NCI-H345 treated with DMSO at 0.1 percent for 48 hours (cell line): ENCODE measurements around the gene ADCY7.

Source experiments
- DNase-seq: peaks from one replicate; lab custom pipeline; 2025; ENCODE audit not compliant: unreplicated experiment; lab: John Stamatoyannopoulos, UW

Gene ADCY7

DNA sequence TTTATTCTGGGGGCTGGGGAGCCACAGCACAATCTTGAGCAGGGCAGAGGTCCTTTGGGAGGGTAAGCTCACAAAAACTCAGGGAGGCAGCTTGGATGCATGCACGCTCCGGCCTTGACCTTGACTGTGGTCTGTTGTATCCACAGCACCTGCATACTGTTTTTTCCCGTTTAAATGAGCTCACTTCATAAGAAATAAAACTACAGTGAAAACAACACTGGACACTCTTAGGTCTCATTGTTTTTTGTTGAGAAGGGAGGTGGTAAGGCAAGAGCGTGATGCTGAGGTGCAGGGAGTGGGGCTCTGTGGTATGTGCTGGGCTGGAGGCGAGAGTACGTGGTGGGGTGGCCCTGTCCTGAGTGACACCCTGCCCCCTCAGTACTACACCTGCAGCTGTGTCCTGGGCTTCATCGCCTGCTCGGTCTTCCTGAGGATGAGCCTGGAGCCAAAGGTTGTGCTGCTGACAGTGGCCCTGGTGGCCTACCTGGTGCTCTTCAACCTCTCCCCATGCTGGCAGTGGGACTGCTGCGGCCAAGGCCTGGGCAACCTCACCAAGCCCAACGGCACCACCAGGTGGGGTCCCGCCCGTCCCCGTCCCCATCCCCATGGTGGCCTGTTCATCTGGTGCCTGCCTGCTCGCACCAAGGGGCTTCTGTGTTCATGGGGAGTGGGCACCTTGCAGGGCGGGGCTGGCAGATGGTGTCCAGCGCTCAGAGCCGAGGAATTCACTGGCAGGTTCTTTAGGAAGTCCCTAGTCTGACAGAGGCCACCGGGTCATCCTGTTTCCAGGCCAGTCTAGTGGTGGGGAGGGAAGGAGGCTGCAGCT lies 44.2 kb downstream of the ADCY7 start:
- DNase-seq: no peak

DNA sequence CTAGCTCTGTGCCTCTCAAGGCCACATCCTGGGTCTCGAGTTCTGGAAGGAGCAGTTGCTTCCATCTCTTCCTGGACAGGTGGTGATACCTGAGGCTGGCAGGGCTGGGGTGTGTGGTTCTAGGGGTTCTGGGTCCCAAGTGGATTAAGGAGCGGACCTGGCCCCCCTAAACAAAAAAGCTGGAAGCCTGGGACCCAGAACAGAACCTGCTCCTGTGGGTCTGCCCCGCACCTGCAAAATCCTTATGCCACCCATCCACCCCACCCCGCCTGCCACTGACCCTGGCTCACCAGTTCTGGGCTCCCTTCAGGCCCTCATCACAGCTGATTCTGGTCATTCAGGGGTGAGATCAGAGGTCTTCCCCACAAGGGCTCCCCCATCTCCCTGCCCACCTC lies 44.8 kb downstream of the ADCY7 start:
- no peak for DNase-seq

DNA sequence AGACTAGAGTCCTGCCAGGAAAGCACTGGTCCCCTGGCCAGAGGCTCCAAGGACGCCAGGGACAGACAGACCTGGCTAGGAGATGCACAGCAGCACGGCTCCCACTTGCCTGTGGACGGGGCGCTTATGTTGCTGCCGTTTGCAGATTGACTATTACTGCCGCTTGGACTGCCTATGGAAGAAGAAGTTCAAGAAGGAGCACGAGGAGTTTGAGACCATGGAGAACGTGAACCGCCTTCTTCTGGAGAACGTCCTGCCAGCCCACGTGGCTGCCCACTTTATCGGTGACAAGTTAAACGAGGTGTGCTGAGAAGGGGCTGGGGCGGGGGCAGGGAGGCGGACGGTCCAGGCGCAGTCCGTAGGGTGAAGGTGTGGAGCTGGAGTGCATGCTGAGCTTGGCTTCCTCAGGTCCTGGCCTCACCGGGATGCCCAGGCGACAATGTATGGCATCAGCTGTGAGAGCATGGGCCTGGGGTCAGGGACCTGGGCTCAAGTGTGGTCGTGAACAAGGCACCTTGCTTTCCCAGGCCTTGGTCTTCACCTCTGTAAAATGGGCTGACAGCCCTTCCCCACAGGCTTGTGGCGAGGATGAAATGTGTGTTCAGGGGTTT lies 45.6 kb downstream of the ADCY7 start:
- DNase-seq: no peak

DNA sequence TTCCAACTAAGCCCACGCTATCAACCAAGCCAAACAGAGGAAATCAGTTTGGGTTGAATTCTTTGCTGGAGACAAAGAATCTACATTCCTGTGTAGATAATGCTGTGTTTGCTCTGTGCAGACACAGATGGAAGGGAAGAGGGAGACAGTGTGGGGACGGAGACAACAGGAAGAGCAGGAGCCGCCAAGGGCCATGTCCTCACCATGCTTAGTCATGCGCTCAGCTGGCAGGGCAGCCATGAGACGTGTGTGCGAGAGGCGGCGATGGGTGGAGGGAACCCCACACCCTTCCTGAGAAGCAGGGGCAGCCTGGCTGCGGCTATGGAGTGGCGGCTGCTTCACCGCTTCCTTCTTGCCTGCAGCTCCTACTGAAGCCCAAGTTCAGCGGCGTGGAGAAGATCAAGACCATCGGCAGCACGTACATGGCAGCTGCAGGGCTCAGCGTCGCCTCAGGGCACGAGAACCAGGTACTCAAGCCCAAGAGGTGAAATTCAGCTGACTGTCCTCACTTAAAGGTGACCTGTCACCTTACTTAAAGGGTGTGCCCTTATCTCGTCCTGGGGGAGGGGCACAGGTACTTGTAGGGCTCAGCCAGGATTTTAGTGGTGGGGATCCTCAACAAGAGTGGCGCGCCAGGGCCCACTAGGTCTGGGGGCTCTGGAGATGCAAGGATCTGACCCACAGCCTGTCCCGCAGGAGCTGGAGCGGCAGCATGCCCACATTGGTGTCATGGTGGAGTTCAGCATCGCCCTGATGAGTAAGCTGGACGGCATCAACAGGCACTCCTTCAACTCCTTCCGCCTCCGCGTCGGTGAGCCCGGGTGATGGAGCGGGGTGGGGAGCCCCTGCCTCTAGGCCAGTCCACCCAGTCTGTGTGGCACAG lies 47.5 kb downstream of the ADCY7 start:
- DNase-seq: no peak

DNA sequence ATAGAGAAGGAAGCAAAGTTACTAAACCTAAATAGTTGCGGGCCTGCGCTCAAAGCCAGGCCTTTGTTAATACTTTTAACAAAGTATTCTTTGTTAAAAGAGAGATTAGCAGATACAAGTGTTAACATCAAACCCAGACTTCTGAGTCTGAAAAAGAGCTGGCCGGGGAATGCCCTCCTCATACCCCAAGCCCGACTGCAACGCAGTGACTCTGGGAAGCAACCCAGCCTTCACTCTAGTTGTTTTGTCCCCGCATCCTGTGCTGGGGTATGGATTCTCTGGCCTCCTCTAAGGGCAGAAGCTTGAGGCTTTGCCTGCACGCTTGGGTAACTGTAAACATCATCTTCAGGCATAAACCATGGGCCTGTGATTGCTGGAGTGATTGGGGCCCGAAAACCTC lies 48.3 kb downstream of the ADCY7 start:
- DNase-seq: no peak

DNA sequence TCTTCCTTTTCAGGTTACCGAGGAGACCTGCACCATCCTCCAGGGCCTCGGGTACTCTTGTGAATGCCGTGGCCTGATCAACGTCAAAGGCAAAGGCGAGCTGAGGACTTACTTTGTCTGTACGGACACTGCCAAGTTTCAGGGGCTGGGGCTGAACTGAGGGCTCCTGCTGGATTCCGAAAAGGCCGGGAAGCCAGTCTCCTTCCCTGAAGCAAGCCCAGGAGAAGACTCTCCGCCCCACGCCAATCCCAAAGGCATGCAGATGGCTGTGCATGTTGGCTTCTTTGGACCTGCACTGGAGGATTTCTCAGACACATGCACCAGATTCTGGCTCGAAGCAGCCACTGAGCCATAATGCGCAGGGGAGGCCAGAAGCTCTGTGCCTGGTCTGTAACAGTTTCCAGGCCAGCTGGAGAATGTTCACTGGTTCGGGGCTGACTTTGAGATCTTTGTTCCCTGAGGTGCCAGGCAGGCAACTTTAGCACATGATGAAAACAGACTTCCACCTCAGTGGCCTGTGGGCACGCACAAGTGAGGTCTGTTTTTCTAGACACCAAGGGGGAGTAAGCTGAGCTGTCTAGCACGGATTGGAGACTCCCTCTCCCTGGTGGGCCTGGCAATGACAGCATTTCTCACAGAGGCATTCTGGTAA lies 49.1 kb downstream of the ADCY7 start:
- no peak for DNase-seq

DNA sequence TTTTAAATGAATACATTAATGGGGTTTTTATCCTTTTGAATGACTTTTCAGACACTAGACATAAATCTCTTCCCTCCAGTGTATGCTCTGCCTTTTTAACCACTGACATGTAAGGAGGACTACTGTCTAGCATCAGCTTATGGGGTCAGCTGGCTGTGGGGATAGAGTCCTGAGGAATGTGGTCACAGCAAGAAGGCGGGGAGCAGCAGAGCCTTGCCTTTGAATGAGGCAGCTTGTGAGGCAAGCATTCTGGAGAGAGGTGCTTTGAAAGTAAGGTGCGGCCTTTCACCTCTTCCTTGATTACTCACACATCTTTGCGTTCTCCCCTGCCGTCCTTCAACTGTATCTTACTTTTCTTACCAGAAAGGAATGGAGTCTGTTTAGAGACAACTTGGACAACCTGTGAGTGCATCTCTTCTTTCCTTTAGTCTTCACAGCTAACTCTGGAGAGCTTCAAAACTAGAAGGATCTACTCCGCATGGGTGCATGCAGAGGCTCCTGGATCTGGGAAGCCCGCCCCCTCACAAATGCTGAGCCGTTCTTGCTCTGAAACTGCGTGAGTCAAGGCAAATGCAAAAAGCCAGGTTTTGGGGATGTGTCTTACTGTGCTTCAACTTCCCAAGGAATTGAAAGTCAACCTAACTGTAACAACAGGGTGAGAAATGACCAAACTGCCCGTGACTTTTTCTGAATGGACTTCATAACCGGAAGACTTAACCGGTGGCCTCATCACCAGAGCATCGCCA lies 49.9 kb downstream of the ADCY7 start:
- DNase-seq: no peak

DNA sequence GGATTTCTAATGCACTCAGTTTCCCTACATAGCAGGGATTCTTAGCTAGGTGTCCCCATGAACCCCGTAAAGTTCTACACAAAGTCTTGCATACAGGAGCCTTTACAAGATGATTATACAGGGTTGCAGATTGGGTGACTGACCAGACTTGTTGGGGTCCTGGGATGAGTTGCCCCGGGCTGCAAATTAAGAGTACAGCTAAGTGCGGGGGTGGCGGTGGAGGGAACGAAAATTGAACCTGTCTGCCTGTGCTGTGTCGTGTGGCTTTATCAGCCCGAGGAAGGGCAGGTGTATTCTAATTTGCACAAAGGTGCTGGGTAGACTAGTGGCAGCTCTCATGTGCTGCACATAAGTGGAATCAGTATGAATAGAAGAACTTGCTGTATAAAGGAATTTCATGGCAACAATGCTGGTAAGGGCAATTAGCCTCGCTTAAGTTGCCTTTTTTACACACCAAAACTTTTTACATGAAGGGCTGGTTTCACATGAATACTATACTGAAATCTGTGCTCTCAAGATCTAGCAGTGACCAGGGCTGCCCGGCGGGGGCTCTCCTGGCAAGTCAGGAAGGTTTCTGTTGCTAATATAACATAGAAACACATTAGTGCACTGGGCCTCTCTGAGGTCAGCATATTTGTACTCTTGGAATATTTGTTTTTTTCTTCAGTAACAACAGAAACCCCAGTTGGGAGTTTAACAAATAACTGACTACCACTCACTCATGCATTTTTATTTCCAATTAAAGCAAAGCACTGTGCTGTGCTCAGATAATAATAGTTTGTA lies 50.7 kb downstream of the ADCY7 start:
- no peak for DNase-seq

DNA sequence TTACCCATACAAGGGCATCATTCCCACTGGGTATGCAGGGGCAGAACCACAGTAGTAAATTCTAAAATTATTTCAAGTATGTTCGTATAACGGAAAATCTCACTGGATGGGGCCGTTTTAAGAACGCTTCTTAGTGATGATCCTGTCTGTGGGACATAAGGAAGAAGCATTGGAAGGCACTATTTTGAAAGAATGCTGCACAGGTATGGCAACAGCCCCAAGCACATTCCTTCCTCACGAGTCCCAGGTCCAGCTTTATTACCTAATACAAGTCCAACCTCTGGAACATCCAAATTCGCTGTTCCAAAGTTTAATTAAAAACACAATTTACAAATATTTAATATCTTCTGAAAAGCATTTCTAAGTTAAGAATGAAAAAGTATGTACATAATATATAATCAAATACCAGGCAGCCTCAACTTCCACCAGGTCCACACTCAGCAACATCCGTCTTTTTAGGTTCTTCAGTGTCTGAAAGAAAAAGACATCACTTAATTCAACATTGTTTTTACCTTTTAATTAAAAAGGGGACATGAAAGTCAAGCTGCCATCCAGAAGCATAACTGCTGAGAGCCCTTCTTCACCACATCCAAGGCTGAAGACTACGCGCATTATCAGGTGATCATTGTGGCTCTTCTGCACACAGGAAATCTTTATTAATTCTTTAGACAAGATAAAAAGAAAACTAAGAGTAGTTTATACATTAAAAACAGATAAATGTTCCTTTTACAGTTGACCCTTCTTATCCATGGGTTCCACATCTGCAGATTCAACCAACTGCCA lies 52.6 kb downstream of the ADCY7 start:
- DNase-seq: no peak

DNA sequence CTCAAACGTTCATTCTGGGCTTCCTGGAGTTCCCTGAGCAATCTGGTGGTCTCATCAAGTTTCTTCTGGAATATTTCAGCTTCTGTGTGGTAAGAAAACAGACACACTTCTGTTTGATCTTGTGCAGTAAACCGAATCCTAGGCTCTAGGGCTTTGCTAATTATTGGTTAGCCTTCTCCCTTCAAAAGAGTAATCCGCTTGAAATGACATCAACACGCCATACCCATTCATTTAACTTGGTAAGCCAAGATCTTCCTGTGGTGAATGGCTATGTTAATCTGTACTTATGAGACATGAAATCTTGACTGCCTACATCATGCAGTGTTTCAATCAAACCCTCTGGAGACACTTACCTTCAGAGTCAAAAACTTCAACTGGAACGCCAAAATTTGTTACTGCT lies 54.0 kb downstream of the ADCY7 start:
- no peak for DNase-seq

DNA sequence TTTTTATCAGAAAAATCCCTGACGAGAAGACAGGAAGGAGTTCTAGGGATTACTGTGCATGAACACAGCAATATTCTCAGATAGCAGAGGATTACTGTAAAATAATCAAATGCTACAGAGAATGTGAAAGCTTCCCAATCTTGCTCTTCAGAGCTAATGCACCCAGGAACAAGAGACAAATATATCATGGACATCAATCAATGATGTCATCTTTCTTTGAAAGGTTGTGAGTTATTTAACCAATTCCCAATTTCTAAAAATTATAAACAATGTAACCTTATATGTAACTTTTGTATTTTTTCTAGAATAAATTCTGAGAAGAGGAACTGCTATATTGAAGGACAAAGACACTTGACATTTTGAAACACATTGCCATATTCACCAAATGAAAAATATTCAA lies 56.0 kb downstream of the ADCY7 start:
- DNase-seq: no peak

DNA sequence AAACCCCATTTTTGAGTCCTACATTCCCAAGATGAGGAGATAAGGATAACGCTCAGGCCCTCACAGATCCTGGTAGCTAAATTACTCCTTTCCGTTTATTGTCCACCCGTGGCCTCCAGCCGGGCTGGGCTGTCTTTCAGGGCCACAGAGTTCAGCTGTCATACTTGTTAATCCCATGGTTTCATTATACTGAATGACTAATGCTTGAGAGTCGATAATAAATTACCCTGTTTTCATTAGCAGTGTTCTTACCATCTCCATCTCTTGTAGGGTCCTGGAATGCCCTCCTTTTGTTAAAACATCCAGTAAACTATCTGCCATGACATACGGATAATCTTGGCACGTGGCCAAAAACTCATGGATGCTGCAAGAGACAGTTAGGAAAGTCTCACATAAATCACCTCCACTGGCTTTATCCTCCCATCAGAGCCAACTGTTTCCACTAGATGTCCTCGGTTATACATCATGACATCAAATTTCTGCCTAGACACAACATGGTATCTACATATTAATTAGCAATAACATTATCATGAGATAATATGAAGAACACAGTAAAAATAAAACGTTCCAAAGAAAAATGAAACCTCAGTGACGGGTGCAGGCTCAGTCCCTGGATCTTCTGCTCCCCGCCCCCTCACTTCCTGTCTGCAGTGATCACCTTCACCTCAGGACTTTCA lies 57.1 kb downstream of the ADCY7 start:
- DNase-seq: no peak

DNA sequence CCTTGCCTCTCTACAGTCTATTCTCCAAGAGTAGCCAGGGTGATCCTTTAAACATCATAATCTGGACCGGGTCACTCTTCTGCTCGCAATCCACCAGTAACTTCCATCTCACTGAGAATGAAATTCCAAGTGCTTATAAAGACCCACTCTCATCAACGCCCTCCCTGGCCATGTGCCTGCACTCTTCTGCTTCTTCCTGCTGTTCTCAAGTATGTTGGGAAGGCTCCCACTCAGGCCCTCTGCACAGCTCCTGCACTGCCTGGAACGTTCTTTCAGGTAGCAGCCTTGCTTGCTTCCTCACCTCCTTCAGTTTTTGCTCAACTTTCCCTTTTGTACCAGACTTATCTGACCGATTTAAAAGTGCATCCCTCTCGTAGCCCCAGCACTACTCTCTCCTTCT lies 58.0 kb downstream of the ADCY7 start:
- no peak for DNase-seq

DNA sequence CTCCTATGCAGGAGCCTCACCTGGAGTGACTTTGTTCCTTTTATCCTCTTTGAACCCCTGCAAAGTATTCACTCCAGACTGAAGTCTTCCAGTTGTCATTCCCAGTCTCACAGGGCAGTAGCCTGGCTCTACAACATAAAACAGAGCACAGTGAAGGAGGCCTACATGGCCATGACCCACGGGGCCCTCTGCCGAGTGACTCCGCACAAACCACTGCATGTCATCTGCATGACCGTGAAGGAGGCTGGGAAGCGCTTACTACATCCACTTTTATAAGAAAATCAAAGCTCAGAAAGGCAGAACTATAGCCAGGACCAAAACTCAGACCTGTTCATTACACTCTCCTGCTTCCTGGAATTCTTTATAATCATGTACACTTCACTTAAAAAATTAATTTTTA lies 59.9 kb downstream of the ADCY7 start:
- no peak for DNase-seq

DNA sequence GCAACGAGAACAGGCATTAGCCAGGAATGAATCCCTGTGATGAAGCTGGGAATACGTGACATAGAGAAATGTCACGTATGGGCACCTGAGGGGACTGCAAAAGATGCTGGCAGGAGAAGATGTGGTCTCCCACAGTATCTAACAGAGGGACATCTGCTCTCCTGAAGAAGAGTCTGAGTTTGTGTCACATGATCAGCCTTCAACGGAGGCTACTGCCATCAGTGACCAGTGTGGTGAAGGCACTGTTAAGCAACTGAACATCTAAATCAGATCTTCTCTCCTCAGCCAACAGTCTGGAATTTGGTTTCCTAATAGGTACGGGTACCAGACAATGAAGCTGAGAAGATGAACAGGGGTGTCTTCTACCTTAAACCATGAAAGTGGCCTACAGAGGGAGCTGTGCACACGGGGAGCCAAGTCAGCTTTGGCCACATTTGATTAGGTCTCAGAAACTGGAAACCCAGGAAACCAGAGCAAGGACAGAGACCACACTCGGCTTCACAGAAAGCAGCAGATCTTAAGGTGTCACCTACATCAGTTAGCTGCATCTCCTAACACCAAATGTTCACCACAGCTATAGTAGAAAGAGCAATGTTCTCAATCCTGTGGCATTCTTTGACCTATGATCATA lies 60.6 kb downstream of the ADCY7 start:
- DNase-seq: no peak

DNA sequence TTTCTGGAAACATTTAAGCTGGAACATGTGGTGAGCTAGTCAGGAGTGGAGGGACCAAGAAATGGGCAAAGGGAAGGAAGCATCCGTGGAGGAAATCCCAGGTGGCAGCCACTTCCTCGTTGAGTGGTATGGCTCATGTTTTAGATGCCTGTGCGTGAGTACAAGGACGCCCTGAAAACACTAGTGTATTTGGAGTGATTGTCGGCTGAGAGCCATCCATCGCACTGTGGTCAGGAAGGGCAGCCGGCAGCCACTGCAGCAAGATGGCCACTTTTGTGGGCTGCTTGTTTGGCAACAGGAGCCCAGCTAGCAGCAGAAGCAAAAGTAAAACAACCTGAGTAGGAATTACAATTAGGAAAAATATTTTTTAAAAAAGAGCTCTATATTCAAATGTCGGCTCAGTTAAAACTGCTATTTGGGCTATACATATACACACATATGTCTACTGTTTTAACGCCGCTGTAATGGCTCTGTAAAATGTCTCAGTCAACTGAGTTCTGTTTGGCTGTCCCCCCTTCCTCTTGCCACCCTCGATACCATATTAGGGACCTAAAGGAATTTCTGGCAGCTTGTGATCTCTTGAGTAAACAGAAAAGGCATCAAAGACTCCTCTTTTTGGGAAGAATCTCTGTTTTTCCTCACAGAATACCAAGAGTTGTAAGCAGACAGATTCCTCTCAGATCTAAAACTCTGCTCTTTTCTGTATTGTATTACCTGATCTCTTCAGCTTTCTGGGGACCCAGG lies 63.3 kb downstream of the ADCY7 start:
- DNase-seq: no peak

DNA sequence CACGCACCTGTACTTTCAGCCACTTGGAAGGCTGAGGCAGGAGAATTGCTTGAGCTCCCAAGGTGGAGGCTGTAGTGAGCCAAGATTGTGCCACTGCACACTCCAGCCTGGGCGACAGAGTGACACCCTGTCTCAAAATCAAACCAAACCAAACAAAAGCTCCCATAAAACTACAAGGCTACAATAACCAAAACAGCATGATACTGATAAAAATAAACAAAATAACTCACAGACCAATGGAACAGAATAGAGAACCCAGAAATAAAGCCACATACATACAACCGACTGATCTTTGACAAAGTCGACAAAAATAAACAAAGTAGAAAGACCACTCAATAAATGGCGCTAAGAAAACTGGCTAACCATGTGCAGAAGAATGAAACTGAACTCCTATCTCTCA lies 65.2 kb downstream of the ADCY7 start:
- no peak for DNase-seq
